GM20431 (cell line): Measurements from ENCODE around the gene LLPH.

Experiments
- in situ Hi-C: fragments of 300-500 bp; cut with MseI, MboI; formaldehyde crosslinking; loops from one replicate; pipeline ENCODE4 v1.15.0; 2020; ENCODE audit warnings: low sequenced_read_pairs; ENCODE audit not compliant: unreplicated experiment

Gene LLPH

GRCh38 chr12:66108386-66108785 is 22.2 kb downstream of the LLPH start:
- in situ Hi-C loops, result loop anchor here (10.0 to 25.0 kb wide), 3 partner anchors 304 to 1214 kb away; no protein-coding TSS in a partner anchor

DNA sequence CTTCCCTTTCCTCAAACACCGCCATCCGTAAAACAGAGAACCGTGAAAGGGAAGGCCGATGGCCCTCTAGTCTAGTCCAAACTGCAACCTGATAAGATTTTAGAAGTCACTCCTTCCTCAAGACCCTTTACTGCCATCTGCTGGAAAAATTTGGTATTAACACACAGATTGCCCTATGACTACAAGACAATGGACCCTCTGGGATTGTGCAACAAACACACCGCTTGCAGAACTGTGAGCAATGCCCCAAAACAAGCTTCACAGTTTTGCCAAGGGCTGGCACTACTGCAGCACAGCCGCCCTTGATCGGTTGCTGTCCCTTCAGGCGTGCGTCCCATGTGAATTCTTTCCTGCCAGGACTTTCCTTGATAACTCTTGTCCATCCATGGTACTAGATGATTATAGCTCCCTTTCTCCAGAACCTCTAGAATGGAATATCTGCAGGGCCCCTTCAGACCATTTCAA is 23.1 kb downstream of the LLPH start:
- in situ Hi-C loops, result loop anchor here (10.0 to 25.0 kb wide), 3 partner anchors 305 to 1213 kb away; no protein-coding TSS in a partner anchor

DNA sequence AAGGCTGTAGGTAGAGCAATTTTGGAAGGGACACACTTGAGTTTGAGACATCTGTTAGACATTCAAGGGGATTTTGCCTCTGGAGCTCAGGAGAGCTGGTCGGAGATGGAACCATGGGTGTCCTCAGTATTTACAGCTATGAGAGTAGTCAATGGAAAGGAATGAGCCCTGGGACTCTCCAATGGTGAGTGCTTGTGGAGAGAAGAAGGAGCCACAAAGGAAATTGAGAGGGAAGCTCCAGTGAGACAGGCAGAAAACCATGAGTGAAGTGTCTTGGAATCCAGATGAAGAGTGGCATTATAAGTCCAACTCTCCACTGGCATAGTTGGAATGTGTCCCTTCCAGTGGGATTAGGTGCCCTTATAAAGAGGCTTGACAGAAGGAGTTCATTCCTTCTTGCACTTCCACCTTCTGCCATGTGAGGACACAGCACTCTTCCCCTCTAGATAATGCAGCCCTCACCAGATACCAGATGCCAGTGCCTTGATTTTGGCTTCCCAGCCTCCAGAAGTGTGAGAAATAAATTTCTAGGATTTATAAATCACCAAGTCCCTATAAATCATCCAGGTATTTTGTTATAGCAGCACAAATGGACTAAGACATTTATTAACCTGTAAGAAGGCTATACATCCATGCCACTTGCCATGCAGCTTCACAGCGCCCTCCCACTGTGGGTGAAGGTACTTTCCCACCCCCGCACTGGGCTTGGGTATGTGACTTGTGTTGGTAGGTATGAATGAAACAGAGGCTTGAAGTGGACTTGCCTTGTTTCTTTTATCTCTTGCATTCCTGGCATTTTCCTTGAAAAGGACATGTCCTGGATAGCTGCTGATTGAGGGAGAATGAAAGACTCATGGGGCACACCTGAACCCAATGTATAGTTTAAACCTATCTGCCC is 27.3 kb downstream of the LLPH start:
- in situ Hi-C loops, result loop anchor here (10.0 to 25.0 kb wide), 3 partner anchors 309 to 1208 kb away; no protein-coding TSS in a partner anchor

- in situ Hi-C loops, result loop anchor here (25.0 kb wide), 2 partner anchors 105 to 805 kb away; partner anchors contain the start of gene MSRB3
Observed at GRCh38 chr12:66092559-66093269, 37.8 kb downstream of the LLPH start.

GRCh38 chr12:66090157-66090556 is 40.4 kb downstream of the LLPH start:
- in situ Hi-C loops, result loop anchor here (25.0 kb wide), 2 partner anchors 103 to 803 kb away; partner anchors contain the start of gene MSRB3

DNA sequence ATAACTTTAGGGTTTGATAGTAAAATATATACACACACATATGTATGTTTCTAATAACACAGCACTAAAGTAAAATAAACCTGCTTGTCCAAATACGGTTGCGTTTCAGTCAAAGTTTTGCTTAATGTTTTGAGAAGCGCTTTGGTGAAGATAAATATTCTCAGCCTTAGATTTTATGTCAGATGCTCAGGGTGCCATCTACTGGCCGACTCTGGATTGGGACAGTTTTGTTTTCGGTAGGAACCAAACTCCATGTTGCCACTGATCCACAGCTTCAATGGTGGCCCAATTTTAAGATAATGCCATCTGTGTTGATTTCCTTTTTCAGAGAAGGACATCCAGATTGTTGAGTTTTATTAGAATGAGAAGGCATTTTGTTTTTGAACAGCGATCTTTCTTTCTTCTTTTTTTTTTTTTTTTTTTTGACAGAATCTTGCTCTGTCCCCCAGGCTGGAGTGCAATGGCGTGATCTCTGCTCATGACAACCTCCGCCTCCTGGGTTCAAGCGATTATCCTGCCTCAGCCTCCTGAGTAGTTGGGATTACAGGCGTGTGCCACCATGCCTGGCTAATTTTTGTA is 43.1 kb downstream of the LLPH start:
- in situ Hi-C loops, result loop anchor here (25.0 kb wide), 2 partner anchors 100 to 800 kb away; partner anchors contain the start of gene MSRB3

DNA sequence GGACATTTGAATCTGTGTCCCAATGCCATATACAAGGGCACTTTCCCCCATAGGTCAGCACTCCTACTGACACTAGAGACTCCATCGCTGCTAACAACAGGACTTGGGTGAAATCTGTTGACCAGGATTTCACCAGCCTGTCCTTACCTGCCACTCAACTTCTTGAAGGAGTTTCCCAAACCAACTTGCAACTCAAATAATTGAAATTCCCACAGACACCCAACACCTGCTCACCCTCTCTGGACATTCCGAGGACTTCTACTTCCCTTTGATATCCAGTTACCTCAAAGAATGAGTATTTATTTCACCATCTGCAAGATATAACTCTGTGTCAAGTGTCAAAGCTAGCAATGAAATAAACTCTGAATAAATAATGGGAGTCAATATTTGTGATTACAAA is 44.6 kb downstream of the LLPH start:
- in situ Hi-C loops, result loop anchor here (25.0 kb wide), 2 partner anchors 99 to 799 kb away; partner anchors contain the start of gene MSRB3

DNA sequence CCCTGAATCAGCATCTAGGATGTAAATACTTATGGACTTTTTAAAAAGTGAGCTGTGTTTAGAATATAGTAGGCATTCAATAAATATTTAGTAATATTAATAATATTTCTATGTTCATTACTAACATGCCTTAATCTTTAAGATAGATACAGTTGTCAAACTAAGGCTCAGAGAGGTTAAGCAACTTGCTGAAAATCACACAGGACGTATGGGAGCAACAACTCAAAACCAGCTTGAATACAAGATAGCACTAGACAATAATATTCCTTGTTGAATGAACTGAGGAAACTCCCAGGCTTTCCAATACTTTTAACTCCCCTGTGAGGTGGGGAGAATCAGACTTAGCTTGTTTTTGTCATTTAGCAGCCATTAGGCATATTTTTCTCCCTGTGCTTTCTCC is 45.3 kb downstream of the LLPH start:
- in situ Hi-C loops, result loop anchor here (25.0 kb wide), 2 partner anchors 98 to 798 kb away; partner anchors contain the start of gene MSRB3

- in situ Hi-C loops, result loop anchor here (25.0 kb wide), 2 partner anchors 96 to 796 kb away; partner anchors contain the start of gene MSRB3
Observed at GRCh38 chr12:66083766-66084165, 46.8 kb downstream of the LLPH start.

GRCh38 chr12:66082744-66083143 is 47.8 kb downstream of the LLPH start:
- in situ Hi-C loops, result loop anchor here (25.0 kb wide), 2 partner anchors 95 to 795 kb away; partner anchors contain the start of gene MSRB3

- in situ Hi-C loops, result loop anchor here (25.0 kb wide), 2 partner anchors 93 to 793 kb away; partner anchors contain the start of gene MSRB3
Observed at GRCh38 chr12:66080791-66081190, 49.8 kb downstream of the LLPH start.

DNA sequence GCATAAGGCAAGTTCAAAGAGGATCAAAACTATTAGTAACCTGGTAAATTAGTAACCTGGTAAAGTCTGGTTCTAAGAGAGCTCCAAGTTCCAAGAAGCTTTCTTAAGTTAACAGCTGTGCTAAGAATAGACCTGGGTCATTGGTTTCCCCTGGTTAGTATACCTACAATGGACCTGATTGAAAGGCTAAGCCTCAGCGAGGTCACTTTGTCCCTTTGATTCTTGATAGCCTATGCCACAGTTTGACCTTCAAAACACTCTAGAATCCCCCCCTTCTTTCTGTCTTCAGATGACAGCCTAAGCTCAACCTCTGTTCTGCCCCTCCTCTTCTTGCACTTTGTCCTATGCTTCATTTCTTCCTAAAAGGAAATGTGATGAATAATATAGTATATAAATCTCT is 53.0 kb downstream of the LLPH start:
- in situ Hi-C loops, result loop anchor here (25.0 kb wide), 2 partner anchors 90 to 790 kb away; partner anchors contain the start of gene MSRB3

DNA sequence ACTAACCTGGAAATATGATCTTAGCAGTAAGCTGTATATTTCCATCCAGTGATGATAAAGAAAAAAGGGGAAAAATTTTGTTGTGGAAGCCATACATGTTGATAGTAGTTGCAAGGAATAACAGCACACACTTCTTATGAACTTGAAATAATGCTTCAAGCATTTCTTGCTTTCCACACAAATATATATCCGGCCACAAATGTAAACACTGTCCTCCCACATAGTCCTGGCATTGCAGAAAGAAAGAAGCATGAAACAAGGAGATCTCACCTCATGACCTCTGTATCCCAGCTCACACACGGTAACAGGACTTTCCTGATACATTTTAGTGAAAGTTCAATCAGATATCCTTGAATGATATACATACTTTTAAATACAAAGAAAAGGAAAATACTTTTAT is 56.0 kb downstream of the LLPH start:
- in situ Hi-C loops, result no loop called here

GRCh38 chr12:66072566-66072965 is 58.0 kb downstream of the LLPH start:
- in situ Hi-C loops, result no loop called here

GRCh38 chr12:66072135-66072534 is 58.4 kb downstream of the LLPH start:
- in situ Hi-C loops, result no loop called here

DNA sequence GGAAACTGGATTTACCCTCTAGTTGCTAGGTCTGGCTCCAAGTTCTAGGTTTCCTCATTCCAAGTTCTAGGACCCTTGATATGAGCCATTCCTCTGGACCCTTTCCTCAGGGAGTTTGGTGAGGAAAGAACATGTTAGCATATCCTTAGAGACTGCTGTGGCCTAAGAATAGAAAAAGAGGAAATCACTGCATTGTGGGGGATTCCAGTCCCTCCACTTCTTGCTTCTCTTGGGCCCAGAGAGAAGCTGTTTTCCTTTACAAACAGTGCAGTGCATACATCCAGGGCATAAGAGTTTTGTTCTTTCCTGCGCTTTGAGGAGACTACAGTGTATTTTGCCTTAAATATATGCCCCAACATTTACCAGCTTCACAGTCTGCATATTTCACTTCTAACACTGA is 59.0 kb downstream of the LLPH start:
- in situ Hi-C loops, result no loop called here

GRCh38 chr12:66070378-66071120 is 60.0 kb downstream of the LLPH start:
- in situ Hi-C loops, result no loop called here

- in situ Hi-C loops, result no loop called here
Observed at GRCh38 chr12:66066929-66067523, 63.5 kb downstream of the LLPH start.
